ENCODE measurements around the gene ARRDC5. TPM values are rescaled to one million over a fixed set of nuclear protein-coding genes. Genes with fewer than 3 reads are reported as not detected.
A peak's percentile ranks its signal among the peaks of the same experiment; 100 is the strongest.
"Not testable (repeated sequence)": the region's sequence is repeated elsewhere in the genome, so short reads cannot be mapped to it uniquely, and the experiment has no call there.

ARRDC5 gene
- total RNA-seq, 1 donor from 2014 or later: 0.57 TPM

DNA sequence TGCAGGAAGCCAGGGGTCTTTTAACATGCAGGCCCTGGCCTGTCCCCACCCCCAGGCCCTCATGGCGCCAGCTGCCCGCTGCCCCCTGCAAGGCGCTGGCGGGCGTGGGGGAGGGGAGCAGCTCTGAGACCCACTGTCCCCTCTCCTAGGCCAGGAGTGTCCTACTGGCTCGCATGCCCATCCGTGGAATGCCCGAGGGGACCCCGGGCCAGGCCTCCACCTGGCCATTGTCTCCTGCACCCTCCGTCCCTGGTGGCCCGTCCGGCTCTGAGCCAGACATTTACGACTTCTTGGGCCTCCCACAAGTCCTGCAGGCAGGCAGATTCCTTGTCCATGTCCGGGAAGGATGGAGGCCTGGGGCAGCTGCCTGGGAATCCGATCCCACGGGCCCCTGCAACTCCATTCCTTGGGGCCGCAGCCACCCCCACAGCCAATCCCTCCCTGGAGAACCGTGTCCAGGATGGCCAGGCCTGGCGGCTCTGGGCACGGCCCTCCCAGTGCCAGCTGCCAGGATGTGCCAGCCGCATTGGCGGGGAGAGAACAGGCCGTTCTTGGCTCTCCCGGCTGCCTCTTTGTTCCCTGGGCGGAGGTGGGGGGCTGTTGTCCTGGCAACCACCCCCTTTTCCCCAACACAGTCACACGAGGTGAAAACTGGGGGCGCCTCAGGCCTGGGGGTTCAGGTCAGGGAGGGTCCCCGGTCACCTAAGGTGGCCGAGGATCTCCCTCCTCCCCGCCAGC, 24.8 kb downstream of the ARRDC5 start:
- DNase-seq (ENCODE audit: low spot score): no peak
- Mint-ChIP-seq H3K4me1 (ENCODE audit: low read depth) (peaks cover under 1% of the 10 kb centered on the region), H3K9me3 (no peaks in the 10 kb centered on the region), H3K36me3 (ENCODE audit: low read depth) (no peaks in the 10 kb centered on the region), H3K4me3 (no peak overlapping the region), H3K27me3 (ENCODE audit: insufficient read depth) (peaks cover 2% of the 10 kb centered on the region), H3K27ac (no peak overlapping the region)
- intact Hi-C loops (cut with micrococcal nuclease): no loop called here

DNA sequence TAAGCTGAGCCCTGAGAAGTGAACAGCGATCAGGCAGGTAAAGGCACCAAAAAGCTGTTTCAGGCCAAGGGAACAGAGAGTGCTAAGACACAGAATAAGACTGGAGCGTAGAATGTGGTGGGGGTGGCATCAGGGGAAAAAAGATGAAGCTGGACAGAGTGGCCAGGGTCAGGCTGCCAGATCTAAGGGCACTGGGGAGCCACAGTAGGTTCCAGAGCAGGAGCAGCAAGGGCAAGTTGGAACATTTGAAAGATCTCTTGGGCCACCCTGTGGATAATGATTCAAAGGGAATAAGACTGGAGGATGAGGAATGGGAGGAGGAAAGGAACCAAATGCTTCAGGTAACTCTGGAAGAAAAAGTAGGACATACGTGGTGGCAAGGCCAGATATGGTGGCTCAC, 28.8 kb downstream of the ARRDC5 start:
- Mint-ChIP-seq H3K27me3 (ENCODE audit: insufficient read depth) (peaks cover 8% of the 10 kb centered on the region), H3K4me1 (ENCODE audit: low read depth) (peaks cover 18% of the 10 kb centered on the region), H3K4me3 (no peak overlapping the region), H3K9me3 (no peaks in the 10 kb centered on the region), H3K36me3 (ENCODE audit: low read depth) (no peaks in the 10 kb centered on the region), H3K27ac (no peak overlapping the region)
- DNase-seq (ENCODE audit: low spot score): no peak
- intact Hi-C loops (cut with micrococcal nuclease): no loop called here

DNA sequence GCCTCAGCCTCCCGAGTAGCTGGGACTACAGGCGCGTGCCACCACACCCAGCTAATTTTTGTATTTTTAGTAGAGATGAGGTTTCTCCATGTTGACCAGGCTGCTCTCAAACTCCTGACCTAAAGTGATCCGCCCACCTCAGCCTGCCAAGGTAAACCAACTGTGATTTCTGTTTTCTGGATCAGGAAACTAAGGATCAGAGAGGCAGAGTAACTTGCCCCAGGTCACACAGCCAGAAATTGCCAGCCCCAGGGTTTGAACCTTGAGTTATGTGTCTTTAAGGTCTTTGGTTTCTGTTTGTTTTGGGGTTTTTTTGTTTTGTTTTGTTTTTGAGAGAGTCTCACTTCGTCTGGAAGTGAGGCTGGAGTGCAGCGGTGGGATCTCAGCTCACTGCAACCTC, 31.0 kb downstream of the ARRDC5 start:
- Mint-ChIP-seq H3K4me1 (ENCODE audit: low read depth) (peaks cover 28% of the 10 kb centered on the region), H3K36me3 (ENCODE audit: low read depth) (no peaks in the 10 kb centered on the region), H3K27ac (no peak overlapping the region), H3K27me3 (ENCODE audit: insufficient read depth) (peaks cover 6% of the 10 kb centered on the region), H3K4me3 (no peak overlapping the region), H3K9me3 (no peaks in the 10 kb centered on the region)
- DNase-seq (ENCODE audit: low spot score): no peak
- intact Hi-C loops (cut with micrococcal nuclease): loop anchor here (1.0 kb wide), 2 partner anchors 40 to 160 kb away; no protein-coding TSS in a partner anchor

DNA sequence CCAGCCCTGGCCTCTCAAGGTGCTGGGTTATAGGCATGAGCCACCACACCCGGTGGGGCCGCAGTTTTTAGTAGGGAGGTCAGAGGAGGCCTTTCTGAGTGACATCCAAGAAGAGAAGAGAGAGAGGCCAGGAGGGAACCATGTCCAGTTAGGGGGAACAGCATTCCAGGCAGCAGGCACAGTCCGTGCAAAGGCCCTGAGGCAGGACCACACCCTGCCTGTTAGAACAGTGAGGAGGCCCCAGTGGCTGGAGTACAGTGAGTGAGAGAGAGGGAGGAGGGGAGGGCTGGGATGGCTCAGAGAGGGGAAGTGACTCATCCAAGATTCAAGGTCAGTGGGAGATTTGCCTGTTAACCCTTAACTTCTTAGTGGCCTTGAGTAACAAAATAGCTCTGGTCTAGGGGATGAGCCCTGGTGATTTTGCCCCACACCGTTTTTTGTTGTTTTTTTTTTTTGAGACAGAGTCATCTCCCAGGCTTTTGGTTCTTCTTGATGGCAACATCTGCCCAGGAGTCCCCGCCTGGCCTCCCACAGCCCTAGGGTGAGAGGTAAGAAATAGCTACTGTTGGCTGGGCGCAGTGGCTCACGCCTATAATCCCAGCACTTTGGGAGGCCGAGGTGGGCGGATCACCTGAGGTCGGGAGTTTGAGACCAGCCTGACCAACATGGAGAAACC, 32.5 kb downstream of the ARRDC5 start:
- H3K4me3 Mint-ChIP-seq: no peak overlapping the region
- H3K27me3 Mint-ChIP-seq (ENCODE audit: insufficient read depth): peaks cover 6% of the 10 kb centered on the region
- intact Hi-C loops (cut with micrococcal nuclease): no loop called here
- no peak overlapping the region for H3K27ac Mint-ChIP-seq
- no peak for DNase-seq (ENCODE audit: low spot score)
- H3K4me1 Mint-ChIP-seq (ENCODE audit: low read depth): peaks cover 34% of the 10 kb centered on the region
- H3K9me3 Mint-ChIP-seq: no peaks in the 10 kb centered on the region
- no peaks in the 10 kb centered on the region for H3K36me3 Mint-ChIP-seq (ENCODE audit: low read depth)

DNA sequence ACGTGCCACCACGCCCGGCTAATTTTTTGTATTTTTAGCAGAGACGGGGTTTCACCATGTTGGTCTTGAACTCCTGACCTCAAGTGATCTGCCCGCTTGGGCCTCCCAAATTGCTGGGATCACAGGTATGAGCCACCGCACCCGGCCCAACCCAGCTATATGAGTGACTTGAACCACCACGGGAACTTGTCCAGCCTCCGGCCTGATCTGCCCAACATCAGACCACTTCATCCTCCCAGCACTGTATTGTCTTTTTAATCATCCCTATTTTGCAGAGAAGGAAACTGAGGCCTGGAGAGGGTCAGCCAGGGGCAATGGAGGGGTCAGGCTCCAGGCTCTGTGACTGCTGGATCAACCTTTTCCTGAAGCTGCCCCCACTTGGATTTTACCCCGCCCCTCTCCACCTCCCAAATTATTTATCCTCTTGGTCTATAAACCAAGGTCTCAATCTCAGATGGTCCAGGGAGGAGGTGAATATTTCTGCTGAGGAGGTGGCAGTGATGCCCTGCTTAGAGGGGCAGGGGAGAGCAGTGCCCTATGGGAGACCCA, 34.3 kb downstream of the ARRDC5 start:
- DNase-seq (ENCODE audit: low spot score): no peak

DNA sequence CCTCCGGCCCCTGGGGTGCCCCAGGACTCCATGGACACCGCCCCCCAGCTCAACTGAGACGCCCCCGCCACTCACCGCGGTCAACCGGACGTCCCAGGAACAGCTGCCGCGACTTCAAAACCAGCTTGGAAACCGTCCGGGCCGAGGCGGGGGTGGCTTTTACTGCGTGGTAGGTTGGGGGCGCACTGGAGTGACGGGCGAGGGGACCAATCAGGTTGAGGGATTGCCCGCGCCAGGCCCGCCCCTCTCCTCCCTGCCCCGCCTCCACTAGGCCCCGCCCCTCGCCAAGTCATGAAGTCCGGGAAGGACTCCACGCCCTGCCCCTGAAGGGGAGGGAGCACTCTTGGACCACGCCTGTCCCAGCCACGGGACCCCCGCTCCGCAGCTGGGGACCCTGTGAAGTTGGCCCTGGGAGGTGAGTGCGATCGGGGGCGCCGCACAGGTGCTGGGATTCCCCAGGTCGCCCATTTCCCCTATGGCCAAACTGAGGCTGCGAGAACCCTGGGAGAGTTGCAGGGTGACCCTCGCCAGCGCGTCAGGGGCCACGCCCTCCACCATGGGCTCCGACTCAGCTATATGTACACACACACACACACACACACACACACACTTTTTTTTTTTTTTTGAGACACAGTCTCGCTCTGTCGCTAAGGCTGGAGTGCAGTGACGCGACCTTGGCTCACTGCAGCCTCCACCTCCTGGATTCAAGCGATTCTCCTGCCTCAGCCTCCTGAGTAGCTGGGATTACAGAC, 35.0 kb downstream of the ARRDC5 start, which contains the start of gene PLIN3:
PLIN3 (minus strand) TSS at position 134 of the 752 bp plus-strand sequence. CDS start 6,273 bp downstream, outside the sequence.
- H3K36me3 Mint-ChIP-seq (ENCODE audit: low read depth): no peaks in the 10 kb centered on the region
- H3K27me3 Mint-ChIP-seq (ENCODE audit: insufficient read depth): peaks cover 6% of the 10 kb centered on the region
- peak; percentile 86 for DNase-seq (ENCODE audit: low spot score)
- H3K4me1 Mint-ChIP-seq (ENCODE audit: low read depth): peaks cover 31% of the 10 kb centered on the region
- intact Hi-C loops (cut with micrococcal nuclease): loop anchor here (1.0 to 5.0 kb wide), 8 partner anchors 37 to 197 kb away; partner anchors contain the start of genes FEM1A, MYDGF and TICAM1
- peak within 1 kb of the TSS; percentile 55 for H3K27ac Mint-ChIP-seq
- H3K9me3 Mint-ChIP-seq: no peaks in the 10 kb centered on the region
- H3K4me3 Mint-ChIP-seq: peak within 1 kb of the TSS; percentile 85

More for the DNA sequence above, 34.3 kb downstream of the ARRDC5 start:
- intact Hi-C loops (cut with micrococcal nuclease): loop anchor here (5.0 kb wide), 1 partner anchor 136 kb away; no protein-coding TSS in a partner anchor
- Mint-ChIP-seq H3K9me3 (no peaks in the 10 kb centered on the region), H3K27ac (peak overlapping the region; percentile 55), H3K4me3 (peak overlapping the region; percentile 85), H3K4me1 (ENCODE audit: low read depth) (peaks cover 34% of the 10 kb centered on the region), H3K36me3 (ENCODE audit: low read depth) (no peaks in the 10 kb centered on the region), H3K27me3 (ENCODE audit: insufficient read depth) (peaks cover 6% of the 10 kb centered on the region)

DNA sequence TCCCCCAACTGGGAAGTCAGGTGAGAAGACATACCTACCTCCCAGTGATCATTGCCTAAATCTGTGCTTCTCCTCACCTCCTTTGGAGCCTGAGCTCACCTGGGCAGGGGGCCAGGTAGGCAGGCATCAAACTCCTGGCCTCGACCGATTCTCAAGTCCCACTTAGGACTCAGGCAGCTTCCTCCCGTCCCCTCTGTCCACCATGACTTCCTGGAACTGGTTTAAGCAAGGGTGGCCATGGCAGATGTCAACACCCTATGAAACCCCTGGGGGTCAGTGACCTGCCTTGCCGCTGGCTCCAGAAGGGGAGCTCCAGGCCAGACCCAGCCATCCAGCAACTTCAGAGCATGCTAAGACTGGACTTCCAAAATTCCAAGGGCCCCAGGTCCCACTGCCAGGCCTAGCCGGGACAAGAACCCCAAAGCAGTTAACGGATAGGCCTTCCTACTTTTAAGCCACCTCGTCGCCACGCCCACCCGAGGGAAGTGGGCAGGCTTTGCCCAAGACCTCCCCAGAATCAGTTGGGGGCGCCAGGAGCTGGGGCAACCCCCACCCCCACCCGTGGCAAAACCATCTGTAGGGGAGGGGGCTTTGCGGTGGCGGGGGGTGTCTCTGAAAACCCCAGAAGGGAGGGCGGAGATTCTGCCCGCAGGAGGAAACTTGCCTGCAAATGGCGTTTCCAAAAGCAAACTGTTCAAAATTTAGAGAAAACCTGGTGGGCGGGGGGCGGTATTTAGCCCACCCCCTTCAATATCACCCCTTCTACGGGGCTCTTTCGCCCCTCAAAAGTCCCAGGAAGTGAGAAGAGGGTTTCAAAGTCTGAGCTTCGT, 35.9 kb downstream of the ARRDC5 start:
- intact Hi-C loops (cut with micrococcal nuclease): loop anchor here (1.0 to 5.0 kb wide), 8 partner anchors 36 to 197 kb away; partner anchors contain the start of genes FEM1A, MYDGF and TICAM1
- DNase-seq (ENCODE audit: low spot score): peak; percentile 14
- H3K4me3 Mint-ChIP-seq: peak overlapping the region; percentile 85
- H3K9me3 Mint-ChIP-seq: no peaks in the 10 kb centered on the region
- H3K36me3 Mint-ChIP-seq (ENCODE audit: low read depth): no peaks in the 10 kb centered on the region
- H3K27ac Mint-ChIP-seq: peak overlapping the region; percentile 48
- H3K27me3 Mint-ChIP-seq (ENCODE audit: insufficient read depth): peaks cover 2% of the 10 kb centered on the region
- H3K4me1 Mint-ChIP-seq (ENCODE audit: low read depth): peaks cover 28% of the 10 kb centered on the region

DNA sequence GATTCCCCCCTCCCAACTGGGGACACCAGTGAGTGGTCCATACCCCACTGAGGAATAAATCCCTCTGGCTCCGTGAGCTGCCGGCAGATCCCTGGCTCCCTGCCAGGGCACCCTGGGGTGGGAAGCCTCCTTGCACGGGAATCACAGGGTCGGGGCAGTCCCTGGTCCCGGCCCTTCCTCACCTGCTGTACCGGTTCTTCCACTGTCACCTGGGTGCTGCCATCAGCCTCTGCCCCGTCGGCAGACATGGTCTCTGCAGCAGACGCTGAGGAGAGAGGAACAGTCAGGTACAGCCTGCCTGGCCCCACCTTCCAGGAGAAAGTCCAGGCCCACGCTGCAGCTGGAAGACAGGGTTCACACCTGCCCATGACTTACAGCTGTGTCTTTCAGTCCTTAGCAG, 41.5 kb downstream of the ARRDC5 start:
- no peaks in the 10 kb centered on the region for H3K9me3 Mint-ChIP-seq
- DNase-seq (ENCODE audit: low spot score): no peak
- no peaks in the 10 kb centered on the region for H3K27me3 Mint-ChIP-seq (ENCODE audit: insufficient read depth)
- H3K4me1 Mint-ChIP-seq (ENCODE audit: low read depth): peaks cover under 1% of the 10 kb centered on the region
- intact Hi-C loops (cut with micrococcal nuclease): no loop called here
- no peaks in the 10 kb centered on the region for H3K36me3 Mint-ChIP-seq (ENCODE audit: low read depth)
- H3K4me3 Mint-ChIP-seq: no peak overlapping the region
- H3K27ac Mint-ChIP-seq: no peak overlapping the region

DNA sequence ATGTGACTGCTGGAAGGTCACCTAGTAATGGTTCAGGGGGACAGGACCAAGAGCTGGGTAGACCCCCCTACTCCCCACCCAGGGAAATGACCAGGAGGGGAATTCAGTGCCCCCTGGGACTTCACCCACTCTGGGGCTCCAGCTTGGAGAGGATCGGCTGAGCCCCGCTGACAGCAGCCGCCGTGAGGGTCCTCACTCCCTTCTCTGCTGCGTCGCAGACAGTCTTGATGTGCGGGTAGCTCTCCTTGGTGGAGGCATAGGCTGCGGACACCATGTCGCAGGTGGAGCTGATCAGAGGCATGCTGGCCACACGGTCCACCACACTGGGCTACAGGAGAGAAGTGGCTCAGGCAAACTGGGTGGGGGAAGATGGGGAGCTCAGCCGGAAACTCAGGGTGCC, 43.0 kb downstream of the ARRDC5 start:
- Mint-ChIP-seq H3K36me3 (ENCODE audit: low read depth) (no peaks in the 10 kb centered on the region), H3K9me3 (no peaks in the 10 kb centered on the region), H3K4me3 (no peak overlapping the region), H3K27me3 (ENCODE audit: insufficient read depth) (no peaks in the 10 kb centered on the region), H3K4me1 (ENCODE audit: low read depth) (no peaks in the 10 kb centered on the region), H3K27ac (no peak overlapping the region)
- intact Hi-C loops (cut with micrococcal nuclease): no loop called here
- DNase-seq (ENCODE audit: low spot score): no peak

DNA sequence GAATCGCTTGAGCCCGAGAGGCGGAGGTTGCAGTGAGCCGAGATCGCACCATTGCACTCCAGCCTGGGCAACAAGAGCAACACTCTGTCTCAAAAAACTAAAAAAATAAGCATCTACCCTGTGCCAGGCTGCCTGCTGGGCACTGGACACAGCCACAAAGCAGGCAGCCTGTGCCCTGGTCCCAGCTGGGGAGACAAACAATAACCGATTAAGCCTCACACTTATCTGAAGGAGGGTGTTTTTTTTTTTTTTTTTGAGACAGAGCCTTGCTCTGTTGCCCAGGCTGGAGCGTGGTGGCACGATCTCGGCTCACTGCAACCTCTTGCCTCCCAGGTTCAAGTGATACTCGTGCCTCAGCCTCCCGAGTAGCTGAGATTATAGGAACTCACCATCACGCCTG, 46.2 kb downstream of the ARRDC5 start:
- not testable (repeated sequence) for H3K4me1 Mint-ChIP-seq (ENCODE audit: low read depth); H3K36me3 Mint-ChIP-seq (ENCODE audit: low read depth)

DNA sequence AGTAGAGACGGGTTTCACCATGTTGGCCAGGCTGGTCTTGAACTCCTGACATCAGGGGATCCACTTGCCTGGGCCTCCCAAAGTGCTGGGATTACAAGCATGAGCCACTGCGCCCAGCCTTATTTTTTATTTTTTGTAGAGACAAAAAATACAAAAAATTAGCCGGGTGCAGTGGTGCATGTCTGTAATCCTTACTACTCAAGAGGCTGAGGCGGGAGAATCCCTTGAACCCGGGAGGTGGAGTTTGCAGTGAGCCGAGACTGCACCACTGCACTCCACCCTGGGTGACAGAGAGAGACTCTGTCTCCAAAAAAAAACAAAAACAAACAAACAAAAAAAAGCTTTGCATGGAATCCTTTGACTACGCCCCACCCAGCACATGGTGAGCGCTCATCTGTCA, 49.2 kb downstream of the ARRDC5 start:
- H3K36me3 Mint-ChIP-seq (ENCODE audit: low read depth); H3K27ac Mint-ChIP-seq: not testable (repeated sequence)

More for the DNA sequence above, 46.2 kb downstream of the ARRDC5 start:
- H3K27me3 Mint-ChIP-seq (ENCODE audit: insufficient read depth); H3K9me3 Mint-ChIP-seq; intact Hi-C loops (cut with micrococcal nuclease); H3K27ac Mint-ChIP-seq; DNase-seq (ENCODE audit: low spot score); H3K4me3 Mint-ChIP-seq: not testable (repeated sequence)

DNA sequence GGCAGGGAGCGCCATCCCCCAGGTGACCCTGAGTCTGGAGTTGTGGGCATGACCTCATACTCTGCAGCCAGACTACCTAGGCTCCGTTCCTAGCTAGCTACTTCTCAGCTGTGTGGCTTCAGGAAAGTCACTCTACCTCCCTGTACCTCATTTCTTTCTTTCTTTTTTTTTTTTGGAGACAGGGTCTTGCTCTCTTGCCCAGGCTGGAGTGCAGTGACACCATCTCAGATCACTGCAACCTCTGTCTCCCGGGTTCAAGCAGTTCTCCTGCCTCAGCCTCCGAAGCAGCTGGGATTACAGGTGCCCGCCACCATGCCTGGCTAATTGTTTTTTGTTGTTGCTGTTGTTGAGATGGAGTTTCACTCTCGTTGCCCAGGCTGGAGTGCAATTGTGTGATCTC, 50.2 kb downstream of the ARRDC5 start:
- Mint-ChIP-seq H3K36me3 (ENCODE audit: low read depth) (peaks cover 3% of the 10 kb centered on the region), H3K27ac (no peak overlapping the region), H3K4me3 (no peak overlapping the region), H3K9me3 (no peaks in the 10 kb centered on the region), H3K27me3 (ENCODE audit: insufficient read depth) (no peaks in the 10 kb centered on the region), H3K4me1 (ENCODE audit: low read depth) (no peaks in the 10 kb centered on the region)
- intact Hi-C loops (cut with micrococcal nuclease): no loop called here
- no peak for DNase-seq (ENCODE audit: low spot score)

More for the DNA sequence above, 49.2 kb downstream of the ARRDC5 start:
- H3K27me3 Mint-ChIP-seq (ENCODE audit: insufficient read depth); H3K4me1 Mint-ChIP-seq (ENCODE audit: low read depth); H3K4me3 Mint-ChIP-seq; DNase-seq (ENCODE audit: low spot score); intact Hi-C loops (cut with micrococcal nuclease); H3K9me3 Mint-ChIP-seq: not testable (repeated sequence)
